Pulmonary artery endothelial cell (primary cell): Measurements from ENCODE around the gene PLXNA2. TPM values are rescaled to one million over a fixed set of nuclear protein-coding genes. Genes with fewer than 3 reads are reported as not detected.

Source experiments
- DNase-seq: peaks from one replicate; pipeline ENCODE4 v3.0.0-alpha.2; 2011; ENCODE audit warnings: low read depth, low spot score
- total RNA-seq: library from RNA; depleted of rRNA; stranded (reverse); fragments of >200 nt; gene quantifications from 2 replicates; pipeline ENCODE4 v1.2.3, GENCODE V29; 2014

The PLXNA2 gene
- total RNA-seq, 1 donor from 2014 or later: 91.6 TPM

GRCh38 chr1:208265122-208265469, 20.9 kb upstream of the PLXNA2 start:
- no peak for DNase-seq

- no peak for DNase-seq
Measured at GRCh38 chr1:208264469-208265121, 20.4 kb upstream of the PLXNA2 start.

- DNase-seq: no peak
Measured at GRCh38 chr1:208261874-208262273, 17.7 kb upstream of the PLXNA2 start.

- DNase-seq: no peak
Measured at GRCh38 chr1:208258277-208258676, 14.1 kb upstream of the PLXNA2 start.

- no peak for DNase-seq
Measured at GRCh38 chr1:208257351-208257750, 13.2 kb upstream of the PLXNA2 start.

GRCh38 chr1:208256556-208256955, 12.4 kb upstream of the PLXNA2 start:
- no peak for DNase-seq

- no peak for DNase-seq
Measured at GRCh38 chr1:208256091-208256490, 11.9 kb upstream of the PLXNA2 start.

- DNase-seq: no peak
Measured at GRCh38 chr1:208254862-208255261, 10.7 kb upstream of the PLXNA2 start.

- DNase-seq: no peak
Measured at GRCh38 chr1:208254376-208254775, 10.2 kb upstream of the PLXNA2 start.

- DNase-seq: no peak
Measured at GRCh38 chr1:208252836-208253576, 8.8 kb upstream of the PLXNA2 start.

- no peak for DNase-seq
Measured at GRCh38 chr1:208251911-208252835, 8.0 kb upstream of the PLXNA2 start.

GRCh38 chr1:208251015-208251414, 6.8 kb upstream of the PLXNA2 start:
- no peak for DNase-seq

- no peak for DNase-seq
Measured at GRCh38 chr1:208250613-208251012, 6.4 kb upstream of the PLXNA2 start.

GRCh38 chr1:208248991-208249696, 5.0 kb upstream of the PLXNA2 start:
- no peak for DNase-seq

- DNase-seq: no peak
Measured at GRCh38 chr1:208248307-208248801, 4.2 kb upstream of the PLXNA2 start.

GRCh38 chr1:208247696-208248095, 3.5 kb upstream of the PLXNA2 start:
- DNase-seq: no peak

GRCh38 chr1:208245185-208245705, 1.1 kb upstream of the PLXNA2 start:
- peak; percentile 84 for DNase-seq

GRCh38 chr1:208243527-208243966, 637 bp downstream of the PLXNA2 start:
- no peak for DNase-seq

- DNase-seq: no peak
Measured at GRCh38 chr1:208242941-208243526, 1.1 kb downstream of the PLXNA2 start.

- DNase-seq: no peak
Measured at GRCh38 chr1:208242146-208242545, 2.0 kb downstream of the PLXNA2 start.

GRCh38 chr1:208241512-208241911, 2.7 kb downstream of the PLXNA2 start:
- no peak for DNase-seq
